OCI-LY7 (cell line): ENCODE data around the gene ITSN1.

Experiments
- CTCF ChIP-seq: fragments of 200-600 bp; sonication (generic); conservative IDR thresholded peaks from 2 replicates; pipeline ENCODE4 v1.5.1; 2014; ENCODE audit warnings: mild to moderate bottlenecking, antibody characterized with exemption, low read length, moderate library complexity, mixed read lengths
- EZH2phosphoT487 ChIP-seq: fragments of 200-600 bp; sonication (generic); IDR thresholded peaks from 2 replicates; pipeline ENCODE4 v1.6.1; 2018; ENCODE audit warnings: low read depth, borderline replicate concordance, mild to moderate bottlenecking, mixed run types, antibody characterized with exemption, low read length, moderate library complexity, mixed read lengths

GRCh38 chr21:33651965-33652680, 9.8 kb downstream of the ITSN1 start:
- TF ChIP-seq CTCF (no peak), EZH2phosphoT487 (no peak)
